ENCODE data around the gene SLC22A1. TPM values are rescaled to one million over a fixed set of nuclear protein-coding genes. Genes with fewer than 3 reads are reported as not detected.
A peak's percentile ranks its signal among the peaks of the same experiment; 100 is the strongest.
"Not testable (repeated sequence)": the region's sequence is repeated elsewhere in the genome, so short reads cannot be mapped to it uniquely, and the experiment has no call there.

Gene SLC22A1
- total RNA-seq, 1 donor from 2014 or later = 2.0 TPM

DNA sequence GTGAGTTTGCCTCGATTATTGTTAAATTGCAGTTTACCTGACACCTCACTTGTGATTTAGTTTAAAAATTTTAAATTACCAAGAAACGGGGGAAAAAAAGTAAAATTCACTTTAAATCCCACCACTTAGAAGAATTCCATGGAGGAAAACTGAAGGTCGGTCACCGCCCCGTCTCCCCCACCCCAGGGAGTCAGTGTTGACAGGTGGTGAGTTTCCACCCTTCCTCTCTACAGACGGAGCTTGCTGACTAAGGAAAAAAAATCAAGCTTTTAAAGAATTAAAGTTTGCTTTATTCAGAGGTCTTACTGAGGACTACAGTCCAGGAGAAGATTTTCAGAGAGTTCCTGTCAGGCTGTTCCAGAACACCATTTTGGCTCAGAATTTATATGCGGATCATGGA lies 42.3 kb downstream of the SLC22A1 start:
- H3K27me3 Mint-ChIP-seq (ENCODE audit: low read depth) = no peaks in the 10 kb centered on the region
- TF ChIP-seq, protein P1, sequence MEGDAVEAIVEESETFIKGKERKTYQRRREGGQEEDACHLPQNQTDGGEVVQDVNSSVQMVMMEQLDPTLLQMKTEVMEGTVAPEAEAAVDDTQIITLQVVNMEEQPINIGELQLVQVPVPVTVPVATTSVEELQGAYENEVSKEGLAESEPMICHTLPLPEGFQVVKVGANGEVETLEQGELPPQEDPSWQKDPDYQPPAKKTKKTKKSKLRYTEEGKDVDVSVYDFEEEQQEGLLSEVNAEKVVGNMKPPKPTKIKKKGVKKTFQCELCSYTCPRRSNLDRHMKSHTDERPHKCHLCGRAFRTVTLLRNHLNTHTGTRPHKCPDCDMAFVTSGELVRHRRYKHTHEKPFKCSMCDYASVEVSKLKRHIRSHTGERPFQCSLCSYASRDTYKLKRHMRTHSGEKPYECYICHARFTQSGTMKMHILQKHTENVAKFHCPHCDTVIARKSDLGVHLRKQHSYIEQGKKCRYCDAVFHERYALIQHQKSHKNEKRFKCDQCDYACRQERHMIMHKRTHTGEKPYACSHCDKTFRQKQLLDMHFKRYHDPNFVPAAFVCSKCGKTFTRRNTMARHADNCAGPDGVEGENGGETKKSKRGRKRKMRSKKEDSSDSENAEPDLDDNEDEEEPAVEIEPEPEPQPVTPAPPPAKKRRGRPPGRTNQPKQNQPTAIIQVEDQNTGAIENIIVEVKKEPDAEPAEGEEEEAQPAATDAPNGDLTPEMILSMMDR (IDR thresholded peaks at IDR 0.05; ENCODE audit: unreplicated experiment) = no peak
- no peak overlapping the region for H3K27ac Mint-ChIP-seq
- peaks cover 4% of the 10 kb centered on the region for H3K9me3 Mint-ChIP-seq
- no peaks in the 10 kb centered on the region for H3K36me3 Mint-ChIP-seq
- DNase-seq (ENCODE audit: low spot score in 2 of 2, unreplicated experiment in 2 of 2) = no peak
- H3K4me3 Mint-ChIP-seq = no peak overlapping the region
- peaks cover 11% of the 10 kb centered on the region for H3K4me1 Mint-ChIP-seq

DNA sequence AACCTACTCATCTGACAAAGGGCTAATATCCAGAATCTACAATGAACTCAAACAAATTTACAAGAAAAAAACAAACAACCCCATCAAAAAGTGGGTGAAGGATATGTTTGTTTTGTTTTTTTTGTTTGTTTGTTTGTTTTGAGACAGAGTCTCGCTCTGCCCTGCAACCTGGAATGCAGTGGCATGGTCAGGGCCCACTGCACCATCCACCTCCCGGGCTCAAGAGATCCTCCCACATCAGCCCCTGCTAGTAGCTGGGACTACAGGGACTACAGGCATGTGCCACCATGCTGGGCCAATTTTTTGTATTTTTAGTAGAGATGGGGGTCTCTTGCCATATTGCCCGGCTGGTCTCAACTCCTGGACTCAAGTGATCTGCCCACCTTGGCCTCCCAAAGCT lies 44.3 kb downstream of the SLC22A1 start:
- not testable (repeated sequence) for H3K27me3 Mint-ChIP-seq (ENCODE audit: low read depth); DNase-seq (ENCODE audit: low spot score in 2 of 2, unreplicated experiment in 2 of 2); H3K9me3 Mint-ChIP-seq; H3K27ac Mint-ChIP-seq; H3K4me3 Mint-ChIP-seq; H3K36me3 Mint-ChIP-seq
- H3K4me1 Mint-ChIP-seq = peaks cover 15% of the 10 kb centered on the region

DNA sequence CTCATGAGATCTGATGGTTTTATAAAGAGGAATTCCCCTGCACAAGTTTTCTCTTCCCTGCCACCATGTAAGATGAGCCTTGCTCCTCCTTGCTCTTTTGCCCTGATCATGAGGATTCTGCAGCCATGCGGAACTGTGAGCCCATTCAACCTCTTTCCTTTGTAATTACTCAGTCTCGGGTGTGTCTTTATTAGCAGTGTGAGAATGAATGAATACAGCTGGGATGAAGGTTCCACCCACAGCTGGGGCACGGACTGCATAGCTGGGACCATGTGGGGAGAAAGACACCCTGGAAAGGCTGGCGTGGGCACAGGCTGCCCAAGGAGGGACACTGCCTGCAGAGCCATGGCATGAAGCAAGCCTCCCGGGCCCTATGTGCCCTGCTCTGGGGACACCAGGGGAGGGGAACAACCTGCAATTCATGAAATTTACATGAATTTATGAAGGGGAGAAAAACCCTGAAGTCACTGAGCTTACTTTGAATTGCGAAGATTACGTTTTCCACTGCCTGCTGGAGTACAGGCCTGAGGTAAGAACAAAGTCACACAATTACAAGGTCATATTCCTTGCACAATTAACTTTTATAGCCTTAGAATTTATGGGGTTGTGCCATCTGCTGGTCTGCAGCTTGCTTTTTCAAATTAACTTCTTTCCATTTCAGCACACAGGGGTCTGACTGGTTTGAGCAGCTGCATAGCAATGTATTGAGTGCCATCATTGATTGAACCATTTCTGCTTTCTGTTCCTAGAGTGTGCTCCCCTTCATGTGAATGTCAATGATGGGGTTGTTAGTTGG lies 46.2 kb downstream of the SLC22A1 start:
- Mint-ChIP-seq H3K27ac (no peak overlapping the region), H3K36me3 (no peaks in the 10 kb centered on the region), H3K4me1 (peaks cover 16% of the 10 kb centered on the region), H3K9me3 (peaks cover 4% of the 10 kb centered on the region), H3K27me3 (ENCODE audit: low read depth) (no peaks in the 10 kb centered on the region), H3K4me3 (no peak overlapping the region)
- TF ChIP-seq, protein P1 (IDR thresholded peaks at IDR 0.05; ENCODE audit: unreplicated experiment) = no peak
- no peak for DNase-seq (ENCODE audit: low spot score in 2 of 2, unreplicated experiment in 2 of 2)

DNA sequence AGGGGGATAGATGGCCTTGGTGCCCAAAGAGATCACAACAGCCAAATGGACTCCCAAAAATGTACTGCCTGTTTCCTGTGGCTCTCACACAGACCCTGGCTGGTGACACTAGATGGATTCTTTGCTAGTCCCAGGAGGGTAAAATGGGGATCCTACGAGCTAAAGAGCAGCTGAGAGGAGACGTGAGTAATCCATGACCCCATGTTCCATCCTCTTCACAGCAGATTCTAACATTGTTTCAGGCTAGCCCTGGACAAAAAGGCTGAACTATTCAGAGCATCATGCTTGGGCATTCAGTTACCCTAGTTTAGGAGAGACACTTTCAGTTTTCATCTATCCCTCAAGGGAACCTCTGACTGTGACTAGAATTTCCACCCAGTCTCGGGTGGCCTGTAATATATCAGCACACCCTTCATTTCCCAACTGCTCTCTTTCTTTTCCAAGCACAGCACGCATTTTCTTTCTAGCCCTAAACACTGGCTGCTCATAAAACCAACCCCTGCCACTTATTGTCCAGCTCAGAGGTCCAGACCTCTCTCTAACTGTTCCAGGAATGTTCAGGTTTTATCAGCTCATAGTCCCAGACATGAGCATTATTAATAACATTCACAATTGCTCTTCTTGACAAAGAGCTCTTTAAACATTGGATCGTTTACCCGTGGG lies 48.5 kb downstream of the SLC22A1 start:
- peak overlapping the region; percentile 37 for H3K27ac Mint-ChIP-seq
- TF ChIP-seq, protein P1 (IDR thresholded peaks at IDR 0.05; ENCODE audit: unreplicated experiment) = no peak
- H3K36me3 Mint-ChIP-seq = no peaks in the 10 kb centered on the region
- DNase-seq (ENCODE audit: low spot score in 2 of 2, unreplicated experiment in 2 of 2) = no peak
- H3K4me3 Mint-ChIP-seq = no peak overlapping the region
- peaks cover 2% of the 10 kb centered on the region for H3K9me3 Mint-ChIP-seq
- H3K27me3 Mint-ChIP-seq (ENCODE audit: low read depth) = no peaks in the 10 kb centered on the region
- H3K4me1 Mint-ChIP-seq = peaks cover 24% of the 10 kb centered on the region

DNA sequence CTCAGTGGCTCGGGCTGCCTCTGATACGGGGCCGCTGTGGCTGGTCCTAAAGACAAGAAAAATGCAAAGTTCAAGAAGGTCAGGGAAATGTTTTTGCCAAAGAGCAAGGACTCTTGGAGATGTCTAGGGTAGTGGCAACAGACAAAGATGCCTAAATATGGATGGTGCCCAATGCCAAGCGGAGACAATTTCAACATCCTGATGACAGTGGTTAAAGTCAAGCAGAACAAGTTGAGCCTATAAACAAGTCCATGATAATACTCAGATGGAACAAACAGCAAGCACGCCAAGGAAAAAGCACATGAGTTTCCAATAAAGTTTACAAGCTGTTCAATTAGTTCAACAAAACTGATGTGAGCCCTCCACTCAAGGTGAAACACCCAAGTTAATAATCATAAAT lies 51.1 kb downstream of the SLC22A1 start:
- H3K27ac Mint-ChIP-seq = no peak overlapping the region
- TF ChIP-seq, protein P1 (IDR thresholded peaks at IDR 0.05; ENCODE audit: unreplicated experiment) = no peak
- no peak overlapping the region for H3K4me3 Mint-ChIP-seq
- H3K36me3 Mint-ChIP-seq = no peaks in the 10 kb centered on the region
- peaks cover 25% of the 10 kb centered on the region for H3K4me1 Mint-ChIP-seq
- no peaks in the 10 kb centered on the region for H3K27me3 Mint-ChIP-seq (ENCODE audit: low read depth)
- no peak for DNase-seq (ENCODE audit: low spot score in 2 of 2, unreplicated experiment in 2 of 2)
- no peaks in the 10 kb centered on the region for H3K9me3 Mint-ChIP-seq

DNA sequence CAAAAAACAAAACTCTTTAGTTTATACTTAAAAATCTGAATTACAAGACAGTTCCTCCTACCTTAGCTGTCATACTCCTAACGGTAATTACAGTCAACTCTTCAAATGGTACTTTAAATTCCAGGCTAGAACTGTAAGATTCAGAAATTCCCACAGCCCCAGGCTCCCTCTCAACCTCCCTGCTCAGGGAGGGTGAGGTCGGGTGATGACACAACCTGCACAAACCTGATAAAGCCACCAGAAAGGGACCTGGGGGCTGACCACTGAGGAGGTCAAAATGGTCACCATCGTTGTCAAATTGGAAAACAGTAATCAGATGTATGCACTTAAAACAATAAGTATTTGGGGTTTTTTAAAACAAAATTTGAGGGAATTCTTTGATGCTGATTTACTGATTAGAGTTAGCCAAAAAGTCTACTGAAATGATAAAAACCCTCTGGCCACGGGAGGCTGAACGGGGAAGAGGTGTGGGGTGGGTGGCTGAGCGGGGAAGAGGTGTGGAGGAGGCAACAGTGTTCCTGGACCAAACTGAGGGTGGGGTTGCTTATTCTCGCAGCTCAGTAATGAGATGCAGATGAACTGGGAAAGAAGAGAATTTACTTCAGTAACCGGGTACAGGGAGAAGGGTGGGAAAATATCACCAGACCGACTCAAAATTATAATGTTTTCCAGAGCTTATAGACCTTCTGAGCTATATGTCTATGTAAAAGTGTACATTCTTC lies 52.4 kb downstream of the SLC22A1 start:
- H3K27me3 Mint-ChIP-seq (ENCODE audit: low read depth) = no peaks in the 10 kb centered on the region
- peaks cover 25% of the 10 kb centered on the region for H3K4me1 Mint-ChIP-seq
- no peak for DNase-seq (ENCODE audit: low spot score in 2 of 2, unreplicated experiment in 2 of 2)
- H3K27ac Mint-ChIP-seq = peak overlapping the region; percentile 11
- H3K36me3 Mint-ChIP-seq = no peaks in the 10 kb centered on the region
- H3K4me3 Mint-ChIP-seq = no peak overlapping the region
- H3K9me3 Mint-ChIP-seq = no peaks in the 10 kb centered on the region
- TF ChIP-seq, protein P1 (IDR thresholded peaks at IDR 0.05; ENCODE audit: unreplicated experiment) = no peak
